ENCODE measurements around the gene NTHL1.

Gene NTHL1

DNA sequence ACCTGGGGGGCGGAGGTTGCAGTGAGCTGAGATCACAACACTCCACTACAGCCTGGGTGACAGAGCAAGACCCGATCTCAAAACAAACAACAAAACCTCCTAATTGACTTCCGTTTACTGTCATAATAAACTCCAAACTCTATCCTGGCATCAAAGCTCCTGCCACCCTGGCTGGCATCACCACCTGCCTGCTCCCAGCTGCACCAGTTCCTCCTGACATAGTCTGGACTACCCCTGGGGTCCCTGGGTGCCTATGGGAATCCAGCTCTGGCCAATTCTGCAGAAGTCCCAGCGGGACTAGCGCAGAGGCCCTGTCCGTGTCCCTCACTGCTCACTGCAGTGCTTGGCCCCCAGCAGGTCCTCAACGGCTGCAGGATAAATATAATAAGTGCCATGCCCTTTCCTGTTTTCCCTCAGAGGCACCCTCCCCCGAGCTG lies 723 bp downstream of the NTHL1 start:
- DNase-seq (ENCODE audit: low read depth): no peak
- TF ChIP-seq, protein P1, sequence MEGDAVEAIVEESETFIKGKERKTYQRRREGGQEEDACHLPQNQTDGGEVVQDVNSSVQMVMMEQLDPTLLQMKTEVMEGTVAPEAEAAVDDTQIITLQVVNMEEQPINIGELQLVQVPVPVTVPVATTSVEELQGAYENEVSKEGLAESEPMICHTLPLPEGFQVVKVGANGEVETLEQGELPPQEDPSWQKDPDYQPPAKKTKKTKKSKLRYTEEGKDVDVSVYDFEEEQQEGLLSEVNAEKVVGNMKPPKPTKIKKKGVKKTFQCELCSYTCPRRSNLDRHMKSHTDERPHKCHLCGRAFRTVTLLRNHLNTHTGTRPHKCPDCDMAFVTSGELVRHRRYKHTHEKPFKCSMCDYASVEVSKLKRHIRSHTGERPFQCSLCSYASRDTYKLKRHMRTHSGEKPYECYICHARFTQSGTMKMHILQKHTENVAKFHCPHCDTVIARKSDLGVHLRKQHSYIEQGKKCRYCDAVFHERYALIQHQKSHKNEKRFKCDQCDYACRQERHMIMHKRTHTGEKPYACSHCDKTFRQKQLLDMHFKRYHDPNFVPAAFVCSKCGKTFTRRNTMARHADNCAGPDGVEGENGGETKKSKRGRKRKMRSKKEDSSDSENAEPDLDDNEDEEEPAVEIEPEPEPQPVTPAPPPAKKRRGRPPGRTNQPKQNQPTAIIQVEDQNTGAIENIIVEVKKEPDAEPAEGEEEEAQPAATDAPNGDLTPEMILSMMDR (conservative IDR thresholded peaks at IDR 0.05; ENCODE audit: low read depth, low read length): no peak
- H3K4me3 ChIP-seq (ENCODE audit: low read length): peak overlapping the region; percentile 80

DNA sequence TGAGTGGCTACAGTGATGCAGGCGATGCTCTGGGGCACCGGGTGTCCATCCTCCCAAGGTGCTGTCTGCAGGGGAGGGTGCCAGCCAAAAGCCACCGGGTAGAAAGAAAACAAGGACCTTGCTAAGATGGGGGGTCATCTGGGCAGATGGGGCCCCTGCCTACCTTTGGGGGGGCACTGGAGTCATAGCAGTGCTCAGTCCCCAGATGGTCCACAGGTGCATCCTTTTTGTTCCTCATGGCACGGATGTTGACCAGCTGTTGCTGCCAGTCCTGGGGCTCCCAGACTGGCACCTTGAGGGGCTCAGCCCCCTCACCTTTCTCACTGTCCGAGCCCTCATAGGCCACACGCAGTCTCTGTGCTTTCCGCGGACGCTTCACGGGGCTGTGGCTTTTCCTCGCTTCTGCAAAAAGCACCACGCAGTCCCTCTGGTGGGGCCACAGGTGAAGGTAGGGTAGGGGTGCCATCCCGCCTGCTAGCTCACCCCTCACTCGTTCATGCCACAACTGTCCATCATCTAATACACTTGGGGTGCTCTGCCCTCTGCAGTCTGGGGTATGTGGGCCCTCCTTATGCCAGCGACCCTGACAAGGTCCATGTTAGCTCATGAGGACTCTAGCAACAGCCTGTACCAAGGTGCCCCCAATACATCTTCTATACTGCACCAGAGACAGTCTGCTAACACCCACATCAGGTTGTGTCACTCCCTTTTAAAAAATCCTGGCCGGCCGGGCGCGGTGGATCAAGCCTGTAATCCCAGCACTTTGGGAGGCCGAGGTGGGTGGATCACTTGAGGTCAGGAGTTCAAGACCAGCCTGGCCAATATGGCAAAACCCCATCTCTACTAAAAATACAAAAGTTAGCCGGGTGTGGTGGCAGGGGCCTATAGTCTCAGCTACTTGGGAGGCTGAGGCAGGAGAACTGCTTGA lies 1.4 kb downstream of the NTHL1 start:
- no peak for DNase-seq (ENCODE audit: low read depth)
- H3K4me3 ChIP-seq (ENCODE audit: low read length): no peak overlapping the region
- TF ChIP-seq, protein P1 (conservative IDR thresholded peaks at IDR 0.05; ENCODE audit: low read depth, low read length): no peak

DNA sequence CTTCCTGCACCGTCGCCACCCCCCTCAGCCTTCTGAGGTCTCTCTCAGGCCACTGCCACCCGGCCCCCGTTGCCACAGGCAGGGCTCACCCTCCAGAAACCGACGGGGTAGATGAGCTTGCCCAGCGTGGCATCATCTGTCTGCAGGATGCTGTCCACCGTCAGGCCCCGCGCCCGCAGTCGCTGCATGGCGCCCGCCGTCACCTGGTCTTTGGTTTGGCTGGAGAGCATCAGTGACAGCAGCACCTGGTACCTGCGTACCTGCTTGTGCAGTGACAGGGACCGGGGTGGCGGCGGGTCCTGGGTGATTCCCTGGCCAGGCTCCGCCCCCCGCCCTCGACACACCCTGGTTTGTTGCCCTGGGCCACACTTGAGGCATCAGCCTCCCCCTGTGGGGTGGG lies 3.1 kb downstream of the NTHL1 start:
- TF ChIP-seq, protein P1 (conservative IDR thresholded peaks at IDR 0.05; ENCODE audit: low read depth, low read length): no peak
- H3K4me3 ChIP-seq (ENCODE audit: low read length): no peak overlapping the region
- DNase-seq (ENCODE audit: low read depth): no peak

DNA sequence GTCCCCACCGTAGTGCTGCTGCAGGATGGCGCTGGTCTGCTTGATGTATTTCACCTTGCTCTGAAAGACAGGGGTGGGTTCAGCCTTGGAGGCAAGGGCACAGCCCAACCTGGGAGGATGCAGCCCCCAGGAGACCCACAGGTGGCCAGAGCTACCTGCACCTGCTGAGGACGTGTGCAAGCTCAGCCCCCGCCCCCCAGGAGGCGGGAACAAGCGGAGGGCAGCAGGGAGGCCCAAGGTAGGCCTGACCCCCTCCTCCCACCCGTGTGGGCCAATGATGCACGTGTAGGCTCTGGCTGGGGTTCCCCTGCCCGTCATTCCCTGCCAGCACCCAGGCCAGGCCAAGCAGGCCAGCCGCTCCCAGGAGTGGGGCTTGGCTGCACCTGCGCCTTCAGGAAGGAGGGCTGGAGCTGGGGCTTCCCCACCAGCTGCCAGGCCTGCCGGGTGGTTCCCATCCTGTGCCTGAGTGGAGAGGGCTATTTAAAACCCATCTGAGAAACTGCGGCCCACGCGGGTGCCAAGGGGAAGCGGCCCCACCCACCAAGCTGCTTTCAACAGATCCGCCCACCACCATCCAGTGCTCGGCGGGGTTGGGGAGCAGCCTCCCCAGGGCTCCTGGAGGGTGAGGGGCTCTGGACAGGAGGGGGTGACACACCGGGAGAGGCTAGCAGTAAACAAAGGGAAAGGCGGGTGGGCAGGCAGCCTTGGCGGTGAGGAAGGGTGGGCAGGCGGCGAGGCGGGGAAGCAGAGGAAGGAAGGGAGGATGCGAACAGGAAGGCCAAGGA lies 3.8 kb downstream of the NTHL1 start:
- DNase-seq (ENCODE audit: low read depth): no peak
- TF ChIP-seq, protein P1 (conservative IDR thresholded peaks at IDR 0.05; ENCODE audit: low read depth, low read length): no peak
- H3K4me3 ChIP-seq (ENCODE audit: low read length): no peak overlapping the region

DNA sequence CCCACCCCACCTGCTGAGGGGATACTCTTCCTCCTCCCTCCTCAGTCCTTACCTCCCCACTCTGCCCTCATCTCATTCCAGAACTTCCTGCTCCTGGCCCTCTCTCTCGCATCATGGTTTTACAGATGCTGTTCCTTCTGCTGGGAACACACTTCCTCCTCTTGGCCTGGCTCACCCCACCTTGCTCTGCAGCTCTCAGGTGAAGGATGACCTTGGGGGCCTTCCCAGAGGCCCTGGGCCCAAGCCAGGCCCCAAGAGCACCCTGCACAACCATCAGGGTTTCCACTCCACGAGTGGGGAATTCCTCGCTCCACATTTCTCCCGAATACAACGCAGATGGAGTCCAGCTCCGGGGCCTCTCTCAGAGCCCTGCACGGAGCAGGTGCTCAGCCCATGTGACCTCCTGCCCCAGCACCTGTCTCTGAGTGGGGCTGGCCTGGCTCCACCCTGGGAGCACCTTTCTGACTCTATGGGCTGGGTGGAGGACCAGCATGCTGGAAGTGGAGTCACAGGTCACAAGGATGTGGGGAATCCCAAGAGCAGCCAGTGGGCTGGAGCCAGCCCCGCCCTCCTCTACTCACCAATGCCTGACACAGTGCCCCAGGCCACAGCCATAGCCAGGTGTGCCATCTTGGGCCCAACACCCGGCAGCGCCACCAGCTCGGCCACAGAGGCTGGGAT lies 4.5 kb downstream of the NTHL1 start:
- TF ChIP-seq, protein P1 (conservative IDR thresholded peaks at IDR 0.05; ENCODE audit: low read depth, low read length): no peak
- H3K4me3 ChIP-seq (ENCODE audit: low read length): no peak overlapping the region
- DNase-seq (ENCODE audit: low read depth): no peak

DNA sequence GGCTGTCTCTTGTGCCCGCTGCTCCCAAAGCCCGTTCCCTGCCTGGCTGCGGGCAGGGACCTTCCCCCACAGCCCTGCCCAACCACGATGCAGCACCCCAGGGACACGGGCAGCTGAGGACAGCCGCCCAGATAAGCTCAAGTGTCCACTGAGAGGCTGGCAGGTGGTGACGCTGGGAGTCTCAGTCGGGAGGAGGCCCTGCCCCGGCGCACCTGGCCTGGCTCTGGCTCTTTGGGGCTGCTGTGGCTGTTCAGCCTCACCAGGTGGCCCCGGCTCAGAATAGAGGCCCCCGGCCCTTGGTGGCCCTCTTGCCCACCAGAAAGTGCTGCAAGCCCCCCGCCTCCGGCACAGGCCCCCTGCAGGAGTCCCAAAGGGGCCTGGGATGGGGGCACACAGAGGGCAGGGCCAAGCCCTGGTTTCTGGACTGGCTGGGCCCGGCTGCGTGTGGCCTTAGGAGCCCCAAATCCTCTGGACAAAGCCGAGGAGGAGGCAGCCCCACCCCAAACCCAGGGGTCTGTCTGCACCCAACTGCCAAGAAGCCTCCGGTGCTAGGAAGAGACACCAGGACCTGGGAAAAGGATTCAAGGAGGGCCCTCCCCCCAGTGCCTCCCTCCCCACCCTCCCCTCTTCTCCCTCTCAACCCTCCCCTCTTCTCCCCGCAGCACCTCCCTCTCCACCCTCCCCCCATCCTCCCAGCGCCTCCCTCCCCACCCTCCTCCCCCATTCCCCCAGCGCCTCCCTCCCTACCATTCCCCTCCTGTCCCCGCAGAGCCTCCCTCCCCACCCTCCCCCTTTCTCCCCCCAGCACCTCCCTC lies 5.3 kb downstream of the NTHL1 start:
- H3K4me3 ChIP-seq (ENCODE audit: low read length): no peak overlapping the region
- TF ChIP-seq, protein P1 (conservative IDR thresholded peaks at IDR 0.05; ENCODE audit: low read depth, low read length): no peak
- no peak for DNase-seq (ENCODE audit: low read depth)
